ENCODE measurements around the gene USP44.
"Not testable (repeated sequence)": the region's sequence is repeated elsewhere in the genome, so short reads cannot be mapped to it uniquely, and the experiment has no call there.

DNA sequence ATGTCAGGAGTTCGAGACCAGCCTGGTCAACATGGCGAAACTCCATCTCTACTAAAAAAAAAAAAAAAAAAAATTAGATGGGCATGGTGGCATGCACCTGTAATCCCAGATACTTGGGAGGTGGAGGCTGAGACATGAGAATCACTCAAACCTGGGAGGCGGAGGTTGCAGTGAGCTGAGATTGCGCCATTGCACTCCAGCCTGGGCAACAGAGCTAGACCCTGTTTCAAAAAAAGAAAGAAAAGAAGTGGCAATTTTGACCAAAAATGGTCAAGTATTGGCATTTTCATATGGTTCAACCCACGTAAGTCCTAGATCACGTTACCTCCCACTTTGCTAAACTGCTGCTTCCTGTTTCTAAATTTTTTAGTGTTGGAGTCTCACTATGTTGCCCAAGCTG lies 68.7 kb downstream of the USP44 start:
- not testable (repeated sequence) for TF ChIP-seq CTCF, POLR2A, POLR2AphosphoS5 (IDR thresholded peaks at IDR 0.05)

Data from breast epithelium (tissue), 3 donors.